Trophoblast cell (in vitro differentiated cells and primary cell): Measurements from ENCODE around the gene RASA3.

ENCODE experiments used
- DNase-seq, 2 donors: peaks; one replicate each; pipeline ENCODE4 v3.0.0-alpha.2; 2016
- H2AFZ ChIP-seq: 2 replicates; pipeline ENCODE4 v1.6.1; 2013; ENCODE audit warnings: low read length, moderate library complexity, mild to moderate bottlenecking; ENCODE audit not compliant: insufficient read depth, poor library complexity
- H2AK5ac ChIP-seq: 2 replicates; pipeline ENCODE4 v1.6.1; 2013; ENCODE audit warnings: mild to moderate bottlenecking, low read length
- H2BK120ac ChIP-seq: 2 replicates; pipeline ENCODE4 v1.6.1; 2013; ENCODE audit warnings: low read length, mild to moderate bottlenecking, moderate library complexity; ENCODE audit not compliant: insufficient read depth, poor library complexity
- H2BK12ac ChIP-seq: 2 replicates; pipeline ENCODE4 v1.6.1; 2013; ENCODE audit warnings: mild to moderate bottlenecking, low read length, moderate library complexity
- H2BK5ac ChIP-seq: 2 replicates; pipeline ENCODE4 v1.6.1; 2013; ENCODE audit warnings: low read length, low read depth, moderate library complexity, mild to moderate bottlenecking; ENCODE audit not compliant: poor library complexity
- H3K14ac ChIP-seq: 2 replicates; pipeline ENCODE4 v1.6.1; 2013; ENCODE audit warnings: mild to moderate bottlenecking, low read length
- H3K18ac ChIP-seq: 2 replicates; pipeline ENCODE4 v1.6.1; 2013; ENCODE audit warnings: mild to moderate bottlenecking, low read length
- H3K23ac ChIP-seq: 2 replicates; pipeline ENCODE4 v1.6.1; 2013; ENCODE audit warnings: low read length
- H3K27ac ChIP-seq: 2 replicates; pipeline ENCODE4 v1.5.1; 2013; ENCODE audit warnings: low read depth, mild to moderate bottlenecking, inconsistent platforms, low read length, moderate library complexity
- H3K27me3 ChIP-seq: 2 replicates; pipeline ENCODE4 v1.6.1; 2013; ENCODE audit warnings: inconsistent platforms, mild to moderate bottlenecking, low read length, moderate library complexity; ENCODE audit not compliant: insufficient read depth
- H3K36me3 ChIP-seq, 2 experiments: 1 replicate in 1 of 2; 2 replicates in 1 of 2; pipeline ENCODE4 v1.6.1; 2013; ENCODE audit warnings: low read length in 2 of 2, mild to moderate bottlenecking in 2 of 2, moderate library complexity in 1 of 2; ENCODE audit not compliant: insufficient read depth in 2 of 2, control insufficient read depth in 1 of 2
- H3K4ac ChIP-seq: 2 replicates; pipeline ENCODE4 v1.6.1; 2013; ENCODE audit warnings: low read depth, mild to moderate bottlenecking, low read length, moderate library complexity
- H3K4me1 ChIP-seq, 2 experiments: 1 replicate in 1 of 2; 2 replicates in 1 of 2; pipeline ENCODE4 v1.6.1; 2013; ENCODE audit warnings: low read length in 2 of 2, mild to moderate bottlenecking in 2 of 2, moderate library complexity in 1 of 2; ENCODE audit not compliant: insufficient read depth in 2 of 2, control insufficient read depth in 1 of 2
- H3K4me2 ChIP-seq: 2 replicates; pipeline ENCODE4 v1.6.1; 2013; ENCODE audit warnings: inconsistent platforms, mild to moderate bottlenecking, low read length, moderate library complexity
- H3K4me3 ChIP-seq: 2 replicates; pipeline ENCODE4 v1.5.1; 2013; ENCODE audit warnings: mild to moderate bottlenecking, low read depth, low read length, inconsistent platforms
- H3K79me1 ChIP-seq: one replicate; pipeline ENCODE4 v1.6.1; 2013; ENCODE audit warnings: low read length
- H3K79me2 ChIP-seq: 2 replicates; pipeline ENCODE4 v1.6.1; 2013; ENCODE audit warnings: low read length, mild to moderate bottlenecking; ENCODE audit not compliant: control insufficient read depth, insufficient read depth, poor library complexity
- H3K9ac ChIP-seq: 2 replicates; pipeline ENCODE4 v1.6.1; 2013; ENCODE audit warnings: mild to moderate bottlenecking, low read length
- H3K9me3 ChIP-seq: 2 replicates; pipeline ENCODE4 v1.6.1; 2013; ENCODE audit warnings: low read depth, mild to moderate bottlenecking, control low read depth, inconsistent platforms, low read length; ENCODE audit not compliant: insufficient read depth
- H4K12ac ChIP-seq: 2 replicates; pipeline ENCODE4 v1.6.1; 2013; ENCODE audit warnings: low read depth, mild to moderate bottlenecking, low read length, moderate library complexity
- H4K8ac ChIP-seq: 2 replicates; pipeline ENCODE4 v1.6.1; 2013; ENCODE audit warnings: low read depth, mild to moderate bottlenecking, low read length, moderate library complexity
- H4K91ac ChIP-seq: one replicate; pipeline ENCODE4 v1.6.1; 2013; ENCODE audit warnings: low read depth, mild to moderate bottlenecking, low read length, moderate library complexity
- WGBS: extraction: QIAGEN DNeasy Blood & Tissue Kit; methylation state at CpG from one replicate; pipeline ENCODE4 v1.1.7; 2013; ENCODE audit warnings: missing lambda C conversion rate; ENCODE audit not compliant: insufficient read length, insufficient coverage; ENCODE audit errors: extremely low coverage; 5-methylcytosine and 5-hydroxymethylcytosine counted together

Gene RASA3

DNA sequence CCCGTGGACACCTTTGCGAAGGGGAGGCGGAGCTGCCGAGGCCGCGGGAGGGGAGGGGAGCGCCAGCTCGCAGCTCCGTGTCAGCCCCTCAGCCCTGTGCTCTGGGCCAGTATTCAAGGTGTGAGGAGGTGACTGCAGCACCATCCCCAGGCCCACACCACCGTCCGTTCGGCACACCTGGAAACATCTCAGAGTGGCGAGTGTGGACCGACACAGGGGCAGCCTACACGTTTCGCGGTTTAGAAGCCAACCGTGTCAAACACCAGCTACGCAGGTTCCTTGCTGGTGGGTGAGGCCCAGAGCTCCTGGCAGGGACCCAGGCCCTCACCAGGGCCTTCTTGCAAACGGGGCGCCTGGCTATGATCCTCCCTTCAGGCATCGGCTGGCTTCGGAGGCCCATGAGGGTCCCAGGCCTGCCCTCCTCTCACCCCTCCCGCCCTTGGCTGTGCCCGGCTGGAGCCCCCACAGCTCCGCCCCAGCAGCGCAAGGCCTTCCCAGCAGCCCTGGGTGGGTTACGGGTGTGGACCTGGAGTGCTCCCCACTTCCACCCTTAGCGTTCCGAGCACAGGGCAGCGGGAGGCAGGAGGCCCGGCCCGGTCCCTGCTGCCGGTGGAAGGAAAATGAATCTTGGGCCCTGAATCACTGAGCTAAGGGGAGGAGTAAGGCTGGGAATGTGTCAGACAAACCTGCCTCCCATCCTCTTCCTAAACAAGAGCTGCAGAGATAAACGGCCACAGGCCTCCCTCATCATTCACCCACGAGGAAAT, 159.8 kb downstream of the RASA3 start:
- Histone ChIP-seq H3K79me2 (no peaks in the 10 kb centered on the region), H3K18ac (no peak overlapping the region), H3K79me1 (peaks cover 3% of the 10 kb centered on the region), H3K9ac (no peak overlapping the region), H2BK5ac (no peak overlapping the region), H3K4me2 (no peak overlapping the region), H3K27me3 (no peaks in the 10 kb centered on the region), H3K4me3 (no peak overlapping the region), H3K23ac (no peak overlapping the region), H2BK120ac (no peak overlapping the region), H4K8ac (no peak overlapping the region), H4K91ac (no peak overlapping the region), H4K12ac (no peak overlapping the region), H3K14ac (no peak overlapping the region), H3K4ac (no peak overlapping the region), H2AFZ (no peak overlapping the region), H3K9me3 (peaks cover 9% of the 10 kb centered on the region), H3K27ac (no peak overlapping the region), H2BK12ac (no peak overlapping the region), H3K4me1 (peaks cover 8 to 12% of the 10 kb centered on the region in 2 experiments), H3K36me3 (peaks cover 19 to 30% of the 10 kb centered on the region in 2 experiments), H2AK5ac (no peak overlapping the region)
- no peak for DNase-seq
- WGBS = no CpG with 5 or more reads among the region's 36 CpGs

DNA sequence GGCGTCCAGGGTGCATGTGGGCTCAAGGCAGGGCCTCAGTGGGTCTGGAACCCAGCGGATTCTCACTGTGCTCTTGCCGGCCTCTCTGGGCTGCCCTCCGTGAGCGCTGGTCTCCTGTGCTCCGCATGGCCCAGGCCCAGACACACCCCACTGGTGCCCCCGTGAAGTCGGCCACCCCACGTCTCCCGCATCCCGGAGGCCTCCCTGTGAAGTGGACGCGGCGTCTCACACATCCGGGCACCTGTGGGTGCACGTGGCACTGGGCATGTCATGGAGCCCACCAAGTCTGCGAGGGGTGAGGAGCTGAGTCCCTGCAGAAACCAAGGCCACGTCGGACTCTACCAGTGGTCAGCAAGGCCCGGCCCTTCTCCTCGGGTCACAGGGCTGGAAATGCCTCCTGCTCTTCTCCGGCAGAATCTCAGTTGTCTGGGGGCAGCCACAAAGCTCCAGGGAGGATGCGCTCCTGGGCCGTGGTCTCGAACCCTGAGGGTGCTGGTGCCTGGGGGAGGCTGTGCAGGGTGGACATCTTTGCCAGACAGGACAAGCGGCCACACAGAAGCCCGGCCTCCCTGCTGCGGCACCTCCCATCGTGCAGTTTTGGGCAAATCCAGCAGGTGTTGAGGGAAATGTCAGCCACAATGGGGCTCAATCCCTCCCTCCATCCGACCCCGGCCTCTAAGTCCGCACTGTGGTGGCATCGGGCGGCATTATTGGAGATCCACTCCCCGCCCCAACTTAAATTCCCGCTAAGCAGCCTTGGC, 160.8 kb downstream of the RASA3 start:
- Histone ChIP-seq H3K79me2 (no peaks in the 10 kb centered on the region), H3K27me3 (no peaks in the 10 kb centered on the region), H3K27ac (no peak overlapping the region), H3K14ac (no peak overlapping the region), H3K4me1 (peaks cover 2 to 4% of the 10 kb centered on the region in 2 experiments), H4K91ac (no peak overlapping the region), H2AK5ac (no peak overlapping the region), H3K79me1 (peaks cover 1% of the 10 kb centered on the region), H3K9ac (no peak overlapping the region), H4K12ac (no peak overlapping the region), H3K23ac (no peak overlapping the region), H3K18ac (no peak overlapping the region), H2AFZ (no peak overlapping the region), H2BK120ac (no peak overlapping the region), H3K36me3 (peaks cover 19 to 25% of the 10 kb centered on the region in 2 experiments), H2BK12ac (no peak overlapping the region), H3K9me3 (peaks cover 15% of the 10 kb centered on the region), H3K4me3 (no peak overlapping the region), H4K8ac (no peak overlapping the region), H2BK5ac (no peak overlapping the region), H3K4me2 (no peak overlapping the region), H3K4ac (no peak overlapping the region)
- no peak for DNase-seq
- no CpG with 5 or more reads among the region's 36 CpGs for whole genome bisulfite sequencing

DNA sequence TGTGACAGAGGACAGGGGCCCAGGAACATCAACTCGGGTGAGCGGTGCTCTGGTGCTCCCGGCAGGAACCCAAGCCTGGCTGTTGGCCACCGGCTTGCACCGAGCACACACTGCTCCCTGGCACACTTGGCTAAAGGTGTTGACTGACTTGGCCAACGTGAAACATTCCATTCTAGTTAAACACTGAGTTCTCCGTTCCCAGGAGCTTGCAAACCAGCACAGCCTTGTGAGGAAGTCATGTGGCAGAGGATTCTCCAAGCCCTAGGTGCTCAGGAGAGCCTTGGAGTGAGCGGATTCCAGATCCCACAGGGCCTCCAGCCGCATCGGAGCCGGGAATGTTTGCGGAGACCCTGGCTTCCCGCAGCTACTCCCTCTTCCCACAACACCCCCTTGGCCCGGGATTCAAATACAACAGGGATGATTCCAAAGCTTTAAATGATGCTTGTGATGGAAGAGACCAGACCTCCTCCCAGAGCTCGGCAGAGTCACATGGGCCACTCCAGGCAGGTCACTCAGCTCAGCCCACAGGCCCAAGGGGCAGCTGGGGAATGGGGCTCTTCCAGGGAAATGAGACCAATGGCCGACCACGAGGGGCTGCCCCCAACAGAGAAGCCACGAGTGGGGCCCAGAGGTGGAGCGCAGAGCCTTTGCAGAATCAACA, 161.5 kb downstream of the RASA3 start:
- Histone ChIP-seq H4K12ac (no peak overlapping the region), H3K4me2 (no peak overlapping the region), H3K14ac (no peak overlapping the region), H2BK5ac (no peak overlapping the region), H3K9me3 (peaks cover 15% of the 10 kb centered on the region), H3K79me1 (no peaks in the 10 kb centered on the region), H3K79me2 (no peaks in the 10 kb centered on the region), H3K4me1 (peaks cover 0 to 2% of the 10 kb centered on the region in 2 experiments), H3K36me3 (peaks cover 19 to 25% of the 10 kb centered on the region in 2 experiments), H3K4me3 (no peak overlapping the region), H3K9ac (no peak overlapping the region), H2AK5ac (no peak overlapping the region), H3K4ac (no peak overlapping the region), H2AFZ (no peak overlapping the region), H2BK12ac (no peak overlapping the region), H3K27me3 (no peaks in the 10 kb centered on the region), H3K27ac (no peak overlapping the region), H3K18ac (no peak overlapping the region), H4K8ac (no peak overlapping the region), H3K23ac (no peak overlapping the region), H2BK120ac (no peak overlapping the region), H4K91ac (no peak overlapping the region)
- no CpG with 5 or more reads among the region's 19 CpGs for WGBS
- DNase-seq = no peak

DNA sequence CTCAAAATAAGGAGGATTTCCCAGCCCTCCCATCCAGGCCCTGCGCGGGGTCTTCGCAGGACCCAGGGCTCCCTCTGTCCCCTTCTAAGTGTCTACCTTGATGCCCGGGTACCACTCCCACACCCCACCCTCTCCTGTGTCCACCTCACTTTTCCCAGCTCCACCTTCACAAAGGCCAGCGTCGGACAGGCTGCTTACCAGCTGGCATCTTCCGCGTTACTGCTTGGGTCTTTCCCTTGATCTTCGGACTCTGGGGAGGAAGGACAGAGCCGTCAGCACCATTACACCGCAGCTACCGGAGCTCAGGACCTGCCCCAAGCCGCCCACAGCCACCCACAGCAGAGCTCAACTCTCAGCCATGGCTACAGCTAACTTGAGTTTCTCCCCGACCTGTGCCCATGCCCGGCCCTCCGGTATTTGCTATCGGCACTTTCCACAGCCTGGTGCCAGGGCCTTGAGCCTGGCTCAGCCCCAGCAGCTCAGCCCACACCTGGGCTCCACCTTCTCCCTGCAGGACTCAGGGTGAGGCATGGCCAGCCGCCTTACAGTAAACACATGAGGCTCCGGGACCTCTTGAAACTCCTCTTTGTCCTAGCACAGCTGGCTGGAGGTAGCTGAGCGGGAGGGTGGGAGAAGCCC, 162.3 kb downstream of the RASA3 start:
- no peaks in the 10 kb centered on the region for H3K79me2 ChIP-seq
- no peak overlapping the region for H3K4ac ChIP-seq
- no peak overlapping the region for H4K12ac ChIP-seq
- no peak overlapping the region for H2AK5ac ChIP-seq
- H3K23ac ChIP-seq = no peak overlapping the region
- H3K14ac ChIP-seq = no peak overlapping the region
- DNase-seq = no peak
- H3K27me3 ChIP-seq = no peaks in the 10 kb centered on the region
- no peak overlapping the region for H3K4me2 ChIP-seq
- no CpG with 5 or more reads among the region's 20 CpGs for WGBS
- no peak overlapping the region for H2AFZ ChIP-seq
- peaks cover 0 to 2% of the 10 kb centered on the region in 2 experiments for H3K4me1 ChIP-seq
- no peak overlapping the region for H3K9ac ChIP-seq
- no peak overlapping the region for H2BK5ac ChIP-seq
- H4K91ac ChIP-seq = no peak overlapping the region
- H3K9me3 ChIP-seq = peaks cover 15% of the 10 kb centered on the region
- H3K36me3 ChIP-seq = peaks cover 13 to 21% of the 10 kb centered on the region in 2 experiments
- no peak overlapping the region for H3K27ac ChIP-seq
- no peaks in the 10 kb centered on the region for H3K79me1 ChIP-seq
- no peak overlapping the region for H4K8ac ChIP-seq
- no peak overlapping the region for H2BK12ac ChIP-seq
- H3K18ac ChIP-seq = no peak overlapping the region
- no peak overlapping the region for H2BK120ac ChIP-seq
- no peak overlapping the region for H3K4me3 ChIP-seq
